Osteocyte (in vitro differentiated cells): ENCODE measurements around the gene ST3GAL5. TPM values are rescaled to one million over a fixed set of nuclear protein-coding genes. Genes with fewer than 3 reads are reported as not detected.

ENCODE experiments used
- DNase-seq: peaks from one replicate; pipeline ENCODE4 v3.0.0; 2021; ENCODE audit warnings: mixed read lengths; ENCODE audit not compliant: unreplicated experiment; ENCODE audit errors: extremely low spot score
- H3K27ac Mint-ChIP-seq: one replicate; pipeline ENCODE4 v1.8.0; 2021; ENCODE audit warnings: mild to moderate bottlenecking, mixed read lengths; ENCODE audit not compliant: unreplicated experiment
- H3K27me3 Mint-ChIP-seq: one replicate; pipeline ENCODE4 v1.8.0; 2021; ENCODE audit warnings: mixed read lengths; ENCODE audit not compliant: unreplicated experiment
- H3K36me3 Mint-ChIP-seq: one replicate; pipeline ENCODE4 v1.8.0; 2021; ENCODE audit warnings: mixed read lengths; ENCODE audit not compliant: unreplicated experiment
- H3K4me1 Mint-ChIP-seq: one replicate; pipeline ENCODE4 v1.8.0; 2021; ENCODE audit warnings: mixed read lengths; ENCODE audit not compliant: unreplicated experiment
- H3K4me3 Mint-ChIP-seq: one replicate; pipeline ENCODE4 v1.8.0; 2021; ENCODE audit warnings: mild to moderate bottlenecking, moderate library complexity, mixed read lengths; ENCODE audit not compliant: unreplicated experiment
- H3K9me3 Mint-ChIP-seq: one replicate; pipeline ENCODE4 v1.8.0; 2021; ENCODE audit warnings: mixed read lengths; ENCODE audit not compliant: unreplicated experiment
- long read RNA-seq: library from polyadenylated mRNA; unstranded; transcript quantifications from one replicate; pipeline ENCODE4 v2.0.0, GENCODE V29; 2021
- total RNA-seq: library from RNA; stranded (reverse); gene quantifications from 2 replicates; pipeline ENCODE4 v1.2.1, GENCODE V29; 2021
- TF ChIP-seq, protein P1 (sequence below): fragments of 200-600 bp; sonication (generic); IDR thresholded peaks from 2 replicates; pipeline ENCODE4 v1.5.0; 2021; ENCODE audit warnings: antibody characterized with exemption, mild to moderate bottlenecking, moderate library complexity

Gene ST3GAL5
- 42.2 and 43.6 TPM in 2 replicates for total RNA-seq
- long read RNA-seq, full-length matches to known transcripts = 63 of 78 reads
- long read RNA-seq, partial matches to known transcripts = 7 of 78 reads
- long read RNA-seq, other reads (novel, unspliced or antisense) = 8 of 78 reads

GRCh38 chr2:85888684-85889626 lies at the start of gene ST3GAL5:
TSS of gene ST3GAL5 (minus strand) at chr2:85888990. CDS start at chr2:85888905, 85 bp downstream.
- H3K36me3 Mint-ChIP-seq = no peaks in the 10 kb centered on the region
- H3K4me3 Mint-ChIP-seq = peak within 1 kb of the TSS; percentile 95
- TF ChIP-seq, protein P1, sequence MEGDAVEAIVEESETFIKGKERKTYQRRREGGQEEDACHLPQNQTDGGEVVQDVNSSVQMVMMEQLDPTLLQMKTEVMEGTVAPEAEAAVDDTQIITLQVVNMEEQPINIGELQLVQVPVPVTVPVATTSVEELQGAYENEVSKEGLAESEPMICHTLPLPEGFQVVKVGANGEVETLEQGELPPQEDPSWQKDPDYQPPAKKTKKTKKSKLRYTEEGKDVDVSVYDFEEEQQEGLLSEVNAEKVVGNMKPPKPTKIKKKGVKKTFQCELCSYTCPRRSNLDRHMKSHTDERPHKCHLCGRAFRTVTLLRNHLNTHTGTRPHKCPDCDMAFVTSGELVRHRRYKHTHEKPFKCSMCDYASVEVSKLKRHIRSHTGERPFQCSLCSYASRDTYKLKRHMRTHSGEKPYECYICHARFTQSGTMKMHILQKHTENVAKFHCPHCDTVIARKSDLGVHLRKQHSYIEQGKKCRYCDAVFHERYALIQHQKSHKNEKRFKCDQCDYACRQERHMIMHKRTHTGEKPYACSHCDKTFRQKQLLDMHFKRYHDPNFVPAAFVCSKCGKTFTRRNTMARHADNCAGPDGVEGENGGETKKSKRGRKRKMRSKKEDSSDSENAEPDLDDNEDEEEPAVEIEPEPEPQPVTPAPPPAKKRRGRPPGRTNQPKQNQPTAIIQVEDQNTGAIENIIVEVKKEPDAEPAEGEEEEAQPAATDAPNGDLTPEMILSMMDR = peak; percentile 73
- peaks cover 75% of the 10 kb centered on the region for H3K4me1 Mint-ChIP-seq
- DNase-seq = peak; percentile 96
- H3K27me3 Mint-ChIP-seq = no peaks in the 10 kb centered on the region
- H3K9me3 Mint-ChIP-seq = no peaks in the 10 kb centered on the region
- peak within 1 kb of the TSS; percentile 95 for H3K27ac Mint-ChIP-seq

DNA sequence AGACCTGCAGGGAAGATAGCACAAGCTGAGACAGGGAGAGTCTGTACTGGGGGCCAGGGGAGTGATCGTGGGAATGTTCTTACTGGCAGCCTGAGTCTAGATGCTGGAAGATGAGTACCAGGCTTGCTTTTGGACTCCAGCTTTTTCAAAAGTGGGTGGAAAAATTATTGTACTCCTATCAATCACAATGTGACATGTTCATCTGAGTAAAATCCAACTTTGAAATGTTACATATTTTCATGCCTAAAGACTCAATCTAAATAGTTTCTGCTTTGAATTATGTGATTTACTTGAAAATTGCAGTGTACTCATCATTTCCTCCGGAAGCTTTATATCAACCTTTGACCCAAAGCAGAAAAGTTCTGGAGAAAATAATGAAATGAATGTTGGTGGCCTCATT lies 49.7 kb upstream of the ST3GAL5 start:
- TF ChIP-seq, protein P1 = no peak
- peaks cover 7% of the 10 kb centered on the region for H3K9me3 Mint-ChIP-seq
- DNase-seq = no peak
- no peaks in the 10 kb centered on the region for H3K27me3 Mint-ChIP-seq
- no peaks in the 10 kb centered on the region for H3K36me3 Mint-ChIP-seq
- peak overlapping the region; percentile 0 for H3K27ac Mint-ChIP-seq
- peaks cover 43% of the 10 kb centered on the region for H3K4me1 Mint-ChIP-seq
- H3K4me3 Mint-ChIP-seq = no peak overlapping the region

GRCh38 chr2:85937069-85937439 lies 48.3 kb upstream of the ST3GAL5 start:
- TF ChIP-seq, protein P1 = no peak
- H3K9me3 Mint-ChIP-seq = no peaks in the 10 kb centered on the region
- H3K27me3 Mint-ChIP-seq = no peaks in the 10 kb centered on the region
- no peak for DNase-seq
- H3K4me1 Mint-ChIP-seq = peaks cover 45% of the 10 kb centered on the region
- H3K4me3 Mint-ChIP-seq = no peak overlapping the region
- H3K27ac Mint-ChIP-seq = no peak overlapping the region
- no peaks in the 10 kb centered on the region for H3K36me3 Mint-ChIP-seq

GRCh38 chr2:85936421-85937068 lies 47.8 kb upstream of the ST3GAL5 start:
- Mint-ChIP-seq H3K27ac (peak overlapping the region; percentile 58), H3K36me3 (no peaks in the 10 kb centered on the region), H3K9me3 (no peaks in the 10 kb centered on the region), H3K27me3 (no peaks in the 10 kb centered on the region), H3K4me3 (no peak overlapping the region), H3K4me1 (peaks cover 45% of the 10 kb centered on the region)
- TF ChIP-seq, protein P1 = no peak
- DNase-seq = no peak

GRCh38 chr2:85935746-85936208 lies 47.0 kb upstream of the ST3GAL5 start:
- no peak for DNase-seq
- H3K4me3 Mint-ChIP-seq = no peak overlapping the region
- peak overlapping the region; percentile 58 for H3K27ac Mint-ChIP-seq

More at GRCh38 chr2:85935746-85936208, 47.0 kb upstream of the ST3GAL5 start:
- H3K27me3 Mint-ChIP-seq = no peaks in the 10 kb centered on the region
- no peaks in the 10 kb centered on the region for H3K36me3 Mint-ChIP-seq
- H3K4me1 Mint-ChIP-seq = peaks cover 45% of the 10 kb centered on the region
- H3K9me3 Mint-ChIP-seq = no peaks in the 10 kb centered on the region
- TF ChIP-seq, protein P1 = no peak
